HepG2 (cell line): Measurements from ENCODE around the gene PRR27. TPM values are rescaled to one million over a fixed set of nuclear protein-coding genes. Genes with fewer than 3 reads are reported as not detected.
A peak's percentile ranks its signal among the peaks of the same experiment; 100 is the strongest.

Experiments
- IRX3 ChIP-seq: sonication (generic); formaldehyde crosslinking; IDR thresholded peaks from 2 replicates; pipeline ENCODE4 v1.8.1; 2023; ENCODE audit warnings: mild to moderate bottlenecking, low read depth, missing genetic modification reagents, borderline replicate concordance
- KDM2A ChIP-seq: sonication (generic); formaldehyde crosslinking; IDR thresholded peaks from 2 replicates; pipeline ENCODE4 v1.4.0; 2020; ENCODE audit warnings: low read depth, missing genetic modification reagents, borderline replicate concordance
- MXD4 ChIP-seq: IDR thresholded peaks from 2 replicates; pipeline ENCODE4 v1.6.1; 2016; ENCODE audit warnings: mild to moderate bottlenecking, missing biosample characterization, missing genetic modification reagents
- MYC ChIP-seq: sonication (generic); formaldehyde crosslinking; IDR thresholded peaks from 2 replicates; pipeline ENCODE4 v1.9.0; 2021; ENCODE audit warnings: missing genetic modification reagents, borderline replicate concordance
- NR2F6 ChIP-seq, 2 experiments: IDR thresholded peaks; 2 replicates each; pipeline ENCODE4 v1.6.1; 2016; ENCODE audit warnings: antibody characterized with exemption in 1 of 2, mild to moderate bottlenecking in 1 of 2
- SRSF4 ChIP-seq: fragments of 200-400 bp; formaldehyde crosslinking; IDR thresholded peaks from one replicate; pipeline ENCODE4 v1.6.1; 2018; ENCODE audit warnings: mild to moderate bottlenecking, low read depth, low read length, moderate library complexity; ENCODE audit not compliant: poor library complexity, severe bottlenecking
- ZFYVE20 ChIP-seq: sonication (generic); formaldehyde crosslinking; IDR thresholded peaks from 2 replicates; pipeline ENCODE4 v1.8.0; 2023; ENCODE audit warnings: low read depth, mild to moderate bottlenecking, moderate library complexity, missing genetic modification reagents, borderline replicate concordance
- ZNF451 ChIP-seq: sonication (generic); formaldehyde crosslinking; IDR thresholded peaks from 2 replicates; pipeline ENCODE4 v1.5.0; 2020; ENCODE audit warnings: mild to moderate bottlenecking, missing genetic modification reagents
- ZNF530 ChIP-seq: sonication (generic); formaldehyde crosslinking; IDR thresholded peaks from 2 replicates; pipeline ENCODE4 v1.5.0; 2020; ENCODE audit warnings: low read depth, mild to moderate bottlenecking, missing genetic modification reagents
- ZNF546 ChIP-seq: sonication (generic); formaldehyde crosslinking; conservative IDR thresholded peaks from 2 replicates; pipeline ENCODE4 v1.8.1; 2023; ENCODE audit warnings: mild to moderate bottlenecking, missing genetic modification reagents
- polyA plus RNA-seq, 8 experiments: library from polyadenylated mRNA; depleted of rRNA in 3 of 8; stranded (reverse) in 7 of 8; unstranded in 1 of 8; fragments of >200 nt; fragmentation: Illumina TruSeq in 4 of 8; extraction: Trizol in 4 of 8; gene quantifications; 2 replicates each; pipeline versions ENCODE4 v1.2.1 to v1.2.3, GENCODE V29; 2011 to 2016; ENCODE audit warnings: low read depth in 4 of 8, missing spikeins in 1 of 8, mixed read lengths in 1 of 8; ENCODE audit not compliant: insufficient read depth in 1 of 8
- total RNA-seq, 5 experiments: library from RNA; depleted of rRNA; stranded (reverse); fragments of >200 nt; fragmentation: Illumina TruSeq; extraction: Trizol; gene quantifications; 2 replicates each; pipeline ENCODE4 v1.2.3, GENCODE V29; 2016; ENCODE audit warnings: low read depth in 1 of 5
- TF ChIP-seq, protein P1 (sequence below): sonication (generic); formaldehyde crosslinking; conservative IDR thresholded peaks from 2 replicates; pipeline ENCODE4 v1.4.0; 2020; ENCODE audit warnings: mild to moderate bottlenecking, missing genetic modification reagents, moderate library complexity
- TF ChIP-seq, protein P2 (sequence below): IDR thresholded peaks from 2 replicates; pipeline ENCODE4 v1.4.0; 2020; ENCODE audit warnings: mild to moderate bottlenecking, missing genetic modification reagents
- TF ChIP-seq, protein P3 (sequence below): sonication (generic); formaldehyde crosslinking; IDR thresholded peaks from 2 replicates; pipeline ENCODE4 v1.8.0; 2022; ENCODE audit warnings: mild to moderate bottlenecking, missing genetic modification reagents
- TF ChIP-seq, protein P4 (sequence below): sonication (generic); formaldehyde crosslinking; IDR thresholded peaks from 2 replicates; pipeline ENCODE4 v1.4.0; 2020; ENCODE audit warnings: missing genetic modification reagents
- TF ChIP-seq, protein P5 (sequence below): IDR thresholded peaks from 2 replicates; pipeline ENCODE4 v1.6.1; 2016
- TF ChIP-seq, protein P6 (sequence below): sonication (generic); formaldehyde crosslinking; IDR thresholded peaks from 2 replicates; pipeline ENCODE4 v1.4.0; 2020; ENCODE audit warnings: missing genetic modification reagents

PRR27 gene
- total and polyA plus RNA-seq, 2 of the 13 experiments (the other 11 are each of a cell fraction or from before 2014, with no cell fraction given), result not detected

DNA sequence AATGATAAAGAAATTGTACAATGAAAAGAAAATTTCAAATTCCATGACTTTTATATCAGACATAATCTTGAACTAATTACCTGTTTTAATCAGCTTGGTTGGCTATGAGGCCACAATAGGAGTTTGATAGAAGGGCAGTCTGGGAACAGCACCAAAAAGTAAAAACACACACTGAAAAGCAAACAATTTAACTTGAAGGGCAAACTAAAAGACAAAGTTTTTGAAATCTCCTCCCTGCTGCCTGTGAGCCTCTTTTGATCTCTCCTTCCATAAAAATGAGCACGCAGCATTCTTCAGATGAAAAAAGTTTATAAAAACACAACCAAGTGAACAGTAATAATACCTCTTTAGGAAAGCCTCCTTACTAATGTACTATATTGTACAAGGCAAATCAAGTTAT is 49.6 kb downstream of the PRR27 start (continued):
- TF ChIP-seq, protein P1, sequence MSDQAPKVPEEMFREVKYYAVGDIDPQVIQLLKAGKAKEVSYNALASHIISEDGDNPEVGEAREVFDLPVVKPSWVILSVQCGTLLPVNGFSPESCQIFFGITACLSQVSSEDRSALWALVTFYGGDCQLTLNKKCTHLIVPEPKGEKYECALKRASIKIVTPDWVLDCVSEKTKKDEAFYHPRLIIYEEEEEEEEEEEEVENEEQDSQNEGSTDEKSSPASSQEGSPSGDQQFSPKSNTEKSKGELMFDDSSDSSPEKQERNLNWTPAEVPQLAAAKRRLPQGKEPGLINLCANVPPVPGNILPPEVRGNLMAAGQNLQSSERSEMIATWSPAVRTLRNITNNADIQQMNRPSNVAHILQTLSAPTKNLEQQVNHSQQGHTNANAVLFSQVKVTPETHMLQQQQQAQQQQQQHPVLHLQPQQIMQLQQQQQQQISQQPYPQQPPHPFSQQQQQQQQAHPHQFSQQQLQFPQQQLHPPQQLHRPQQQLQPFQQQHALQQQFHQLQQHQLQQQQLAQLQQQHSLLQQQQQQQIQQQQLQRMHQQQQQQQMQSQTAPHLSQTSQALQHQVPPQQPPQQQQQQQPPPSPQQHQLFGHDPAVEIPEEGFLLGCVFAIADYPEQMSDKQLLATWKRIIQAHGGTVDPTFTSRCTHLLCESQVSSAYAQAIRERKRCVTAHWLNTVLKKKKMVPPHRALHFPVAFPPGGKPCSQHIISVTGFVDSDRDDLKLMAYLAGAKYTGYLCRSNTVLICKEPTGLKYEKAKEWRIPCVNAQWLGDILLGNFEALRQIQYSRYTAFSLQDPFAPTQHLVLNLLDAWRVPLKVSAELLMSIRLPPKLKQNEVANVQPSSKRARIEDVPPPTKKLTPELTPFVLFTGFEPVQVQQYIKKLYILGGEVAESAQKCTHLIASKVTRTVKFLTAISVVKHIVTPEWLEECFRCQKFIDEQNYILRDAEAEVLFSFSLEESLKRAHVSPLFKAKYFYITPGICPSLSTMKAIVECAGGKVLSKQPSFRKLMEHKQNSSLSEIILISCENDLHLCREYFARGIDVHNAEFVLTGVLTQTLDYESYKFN (CRISPR knock-in tag), result peak; percentile 58
- TF ChIP-seq, protein P2, sequence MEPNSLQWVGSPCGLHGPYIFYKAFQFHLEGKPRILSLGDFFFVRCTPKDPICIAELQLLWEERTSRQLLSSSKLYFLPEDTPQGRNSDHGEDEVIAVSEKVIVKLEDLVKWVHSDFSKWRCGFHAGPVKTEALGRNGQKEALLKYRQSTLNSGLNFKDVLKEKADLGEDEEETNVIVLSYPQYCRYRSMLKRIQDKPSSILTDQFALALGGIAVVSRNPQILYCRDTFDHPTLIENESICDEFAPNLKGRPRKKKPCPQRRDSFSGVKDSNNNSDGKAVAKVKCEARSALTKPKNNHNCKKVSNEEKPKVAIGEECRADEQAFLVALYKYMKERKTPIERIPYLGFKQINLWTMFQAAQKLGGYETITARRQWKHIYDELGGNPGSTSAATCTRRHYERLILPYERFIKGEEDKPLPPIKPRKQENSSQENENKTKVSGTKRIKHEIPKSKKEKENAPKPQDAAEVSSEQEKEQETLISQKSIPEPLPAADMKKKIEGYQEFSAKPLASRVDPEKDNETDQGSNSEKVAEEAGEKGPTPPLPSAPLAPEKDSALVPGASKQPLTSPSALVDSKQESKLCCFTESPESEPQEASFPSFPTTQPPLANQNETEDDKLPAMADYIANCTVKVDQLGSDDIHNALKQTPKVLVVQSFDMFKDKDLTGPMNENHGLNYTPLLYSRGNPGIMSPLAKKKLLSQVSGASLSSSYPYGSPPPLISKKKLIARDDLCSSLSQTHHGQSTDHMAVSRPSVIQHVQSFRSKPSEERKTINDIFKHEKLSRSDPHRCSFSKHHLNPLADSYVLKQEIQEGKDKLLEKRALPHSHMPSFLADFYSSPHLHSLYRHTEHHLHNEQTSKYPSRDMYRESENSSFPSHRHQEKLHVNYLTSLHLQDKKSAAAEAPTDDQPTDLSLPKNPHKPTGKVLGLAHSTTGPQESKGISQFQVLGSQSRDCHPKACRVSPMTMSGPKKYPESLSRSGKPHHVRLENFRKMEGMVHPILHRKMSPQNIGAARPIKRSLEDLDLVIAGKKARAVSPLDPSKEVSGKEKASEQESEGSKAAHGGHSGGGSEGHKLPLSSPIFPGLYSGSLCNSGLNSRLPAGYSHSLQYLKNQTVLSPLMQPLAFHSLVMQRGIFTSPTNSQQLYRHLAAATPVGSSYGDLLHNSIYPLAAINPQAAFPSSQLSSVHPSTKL (CRISPR knock-in tag), result peak; percentile 76
- TF ChIP-seq MXD4 (CRISPR knock-in tag) (no peak), MYC (no peak), ZNF546 (no peak), ZFYVE20 (CRISPR knock-in tag) (no peak), NR2F6 (IDR thresholded peaks at IDR 0.05) (peak; percentile 13; the same call in 1 of the 2 replicates), NR2F6 (CRISPR knock-in tag; IDR thresholded peaks at IDR 0.05) (no peak), ZNF530 (CRISPR knock-in tag) (no peak), KDM2A (CRISPR knock-in tag) (no peak), ZNF451 (CRISPR knock-in tag) (no peak), SRSF4 (no peak), IRX3 (CRISPR knock-in tag) (no peak)
- TF ChIP-seq, protein P3, sequence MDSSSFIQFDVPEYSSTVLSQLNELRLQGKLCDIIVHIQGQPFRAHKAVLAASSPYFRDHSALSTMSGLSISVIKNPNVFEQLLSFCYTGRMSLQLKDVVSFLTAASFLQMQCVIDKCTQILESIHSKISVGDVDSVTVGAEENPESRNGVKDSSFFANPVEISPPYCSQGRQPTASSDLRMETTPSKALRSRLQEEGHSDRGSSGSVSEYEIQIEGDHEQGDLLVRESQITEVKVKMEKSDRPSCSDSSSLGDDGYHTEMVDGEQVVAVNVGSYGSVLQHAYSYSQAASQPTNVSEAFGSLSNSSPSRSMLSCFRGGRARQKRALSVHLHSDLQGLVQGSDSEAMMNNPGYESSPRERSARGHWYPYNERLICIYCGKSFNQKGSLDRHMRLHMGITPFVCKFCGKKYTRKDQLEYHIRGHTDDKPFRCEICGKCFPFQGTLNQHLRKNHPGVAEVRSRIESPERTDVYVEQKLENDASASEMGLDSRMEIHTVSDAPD (CRISPR knock-in tag), result no peak
- TF ChIP-seq, protein P4, sequence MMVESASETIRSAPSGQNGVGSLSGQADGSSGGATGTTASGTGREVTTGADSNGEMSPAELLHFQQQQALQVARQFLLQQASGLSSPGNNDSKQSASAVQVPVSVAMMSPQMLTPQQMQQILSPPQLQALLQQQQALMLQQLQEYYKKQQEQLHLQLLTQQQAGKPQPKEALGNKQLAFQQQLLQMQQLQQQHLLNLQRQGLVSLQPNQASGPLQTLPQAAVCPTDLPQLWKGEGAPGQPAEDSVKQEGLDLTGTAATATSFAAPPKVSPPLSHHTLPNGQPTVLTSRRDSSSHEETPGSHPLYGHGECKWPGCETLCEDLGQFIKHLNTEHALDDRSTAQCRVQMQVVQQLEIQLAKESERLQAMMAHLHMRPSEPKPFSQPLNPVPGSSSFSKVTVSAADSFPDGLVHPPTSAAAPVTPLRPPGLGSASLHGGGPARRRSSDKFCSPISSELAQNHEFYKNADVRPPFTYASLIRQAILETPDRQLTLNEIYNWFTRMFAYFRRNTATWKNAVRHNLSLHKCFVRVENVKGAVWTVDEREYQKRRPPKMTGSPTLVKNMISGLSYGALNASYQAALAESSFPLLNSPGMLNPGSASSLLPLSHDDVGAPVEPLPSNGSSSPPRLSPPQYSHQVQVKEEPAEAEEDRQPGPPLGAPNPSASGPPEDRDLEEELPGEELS (CRISPR knock-in tag), result peak; percentile 56
- TF ChIP-seq, protein P5, sequence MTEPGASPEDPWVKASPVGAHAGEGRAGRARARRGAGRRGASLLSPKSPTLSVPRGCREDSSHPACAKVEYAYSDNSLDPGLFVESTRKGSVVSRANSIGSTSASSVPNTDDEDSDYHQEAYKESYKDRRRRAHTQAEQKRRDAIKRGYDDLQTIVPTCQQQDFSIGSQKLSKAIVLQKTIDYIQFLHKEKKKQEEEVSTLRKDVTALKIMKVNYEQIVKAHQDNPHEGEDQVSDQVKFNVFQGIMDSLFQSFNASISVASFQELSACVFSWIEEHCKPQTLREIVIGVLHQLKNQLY, result no peak
- TF ChIP-seq, protein P6, sequence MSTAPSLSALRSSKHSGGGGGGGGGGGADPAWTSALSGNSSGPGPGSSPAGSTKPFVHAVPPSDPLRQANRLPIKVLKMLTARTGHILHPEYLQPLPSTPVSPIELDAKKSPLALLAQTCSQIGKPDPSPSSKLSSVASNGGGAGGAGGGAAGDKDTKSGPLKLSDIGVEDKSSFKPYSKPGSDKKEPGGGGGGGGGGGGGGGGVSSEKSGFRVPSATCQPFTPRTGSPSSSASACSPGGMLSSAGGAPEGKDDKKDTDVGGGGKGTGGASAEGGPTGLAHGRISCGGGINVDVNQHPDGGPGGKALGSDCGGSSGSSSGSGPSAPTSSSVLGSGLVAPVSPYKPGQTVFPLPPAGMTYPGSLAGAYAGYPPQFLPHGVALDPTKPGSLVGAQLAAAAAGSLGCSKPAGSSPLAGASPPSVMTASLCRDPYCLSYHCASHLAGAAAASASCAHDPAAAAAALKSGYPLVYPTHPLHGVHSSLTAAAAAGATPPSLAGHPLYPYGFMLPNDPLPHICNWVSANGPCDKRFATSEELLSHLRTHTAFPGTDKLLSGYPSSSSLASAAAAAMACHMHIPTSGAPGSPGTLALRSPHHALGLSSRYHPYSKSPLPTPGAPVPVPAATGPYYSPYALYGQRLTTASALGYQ (CRISPR knock-in tag), result peak; percentile 63; the same call in 1 of the 2 replicates
